NCI-H1092 treated with DMSO at 0.1 percent for 48 hours (cell line): ENCODE data around the gene ATM.
"Not testable (repeated sequence)": the region's sequence is repeated elsewhere in the genome, so short reads cannot be mapped to it uniquely, and the experiment has no call there.

Experiments used
- DNase-seq: peaks from one replicate; lab custom pipeline; 2025; lab: John Stamatoyannopoulos, UW

ATM gene

GRCh38 chr11:108221911-108222573 is 825 bp upstream of the ATM start:
- DNase-seq: peak; percentile 58

- DNase-seq: no peak
Measured at GRCh38 chr11:108223348-108224149, 682 bp downstream of the ATM start.

GRCh38 chr11:108224366-108224765 is 1.5 kb downstream of the ATM start:
- no peak for DNase-seq

GRCh38 chr11:108224911-108225786 is 2.3 kb downstream of the ATM start:
- DNase-seq: no peak

- no peak for DNase-seq
Measured at GRCh38 chr11:108226036-108226435, 3.2 kb downstream of the ATM start.

- DNase-seq: no peak
Measured at GRCh38 chr11:108228251-108228650, 5.4 kb downstream of the ATM start.

- DNase-seq: no peak
Measured at GRCh38 chr11:108233277-108233945, 10.5 kb downstream of the ATM start.

- no peak for DNase-seq
Measured at GRCh38 chr11:108235192-108235591, 12.3 kb downstream of the ATM start.

- no peak for DNase-seq
Measured at GRCh38 chr11:108235633-108236032, 12.8 kb downstream of the ATM start.

GRCh38 chr11:108237058-108237481 is 14.2 kb downstream of the ATM start:
- DNase-seq: no peak

- DNase-seq: no peak
Measured at GRCh38 chr11:108239076-108239475, 16.2 kb downstream of the ATM start.

- no peak for DNase-seq
Measured at GRCh38 chr11:108241330-108242037, 18.6 kb downstream of the ATM start.

GRCh38 chr11:108242422-108242821 is 19.6 kb downstream of the ATM start:
- no peak for DNase-seq

- no peak for DNase-seq
Measured at GRCh38 chr11:108246308-108246707, 23.4 kb downstream of the ATM start.

- DNase-seq: no peak
Measured at GRCh38 chr11:108246885-108247284, 24.0 kb downstream of the ATM start.

GRCh38 chr11:108253176-108253575 is 30.3 kb downstream of the ATM start:
- DNase-seq: no peak

GRCh38 chr11:108269583-108269982 is 46.7 kb downstream of the ATM start:
- DNase-seq: no peak

GRCh38 chr11:108276985-108277616 is 54.2 kb downstream of the ATM start:
- not testable (repeated sequence) for DNase-seq

- DNase-seq: no peak
Measured at GRCh38 chr11:108278546-108278945, 55.7 kb downstream of the ATM start.

- no peak for DNase-seq
Measured at GRCh38 chr11:108278954-108279353, 56.1 kb downstream of the ATM start.

GRCh38 chr11:108286370-108286769 is 63.5 kb downstream of the ATM start:
- no peak for DNase-seq
